CD4-positive, alpha-beta T cell treated with Interleukin-10 for 1 hour (primary cell): ENCODE data around the gene NR2F1-AS1.

Experiments used
- DNase-seq: peaks from one replicate; pipeline ENCODE4 v3.0.0-alpha.2; 2020

NR2F1-AS1 gene

GRCh38 chr5:93589152-93589828 lies 8.3 kb upstream of the NR2F1-AS1 start:
- no peak for DNase-seq

GRCh38 chr5:93588352-93589151 lies 7.5 kb upstream of the NR2F1-AS1 start:
- no peak for DNase-seq

- no peak for DNase-seq
Measured at GRCh38 chr5:93587597-93588351, 6.8 kb upstream of the NR2F1-AS1 start.

GRCh38 chr5:93586736-93587596 lies 5.9 kb upstream of the NR2F1-AS1 start:
- no peak for DNase-seq

- DNase-seq: no peak
Measured at GRCh38 chr5:93585767-93586385, 4.9 kb upstream of the NR2F1-AS1 start.

GRCh38 chr5:93585041-93585766 lies 4.2 kb upstream of the NR2F1-AS1 start:
- DNase-seq: no peak

- DNase-seq: no peak
Measured at GRCh38 chr5:93584596-93585040, 3.6 kb upstream of the NR2F1-AS1 start.

GRCh38 chr5:93583768-93584595 lies 3.0 kb upstream of the NR2F1-AS1 start:
- DNase-seq: peak; percentile 37

- DNase-seq: no peak
Measured at GRCh38 chr5:93583439-93583767, 2.4 kb upstream of the NR2F1-AS1 start.

GRCh38 chr5:93582677-93583438 lies 1.8 kb upstream of the NR2F1-AS1 start, which contains the start of gene NR2F1:
Gene NR2F1, plus strand, starts transcription at chr5:93583222. Its CDS starts 1,802 bp downstream, at chr5:93585024.
- DNase-seq: no peak

- DNase-seq: no peak
Measured at GRCh38 chr5:93582167-93582462, 1.1 kb upstream of the NR2F1-AS1 start.

- no peak for DNase-seq
Measured at GRCh38 chr5:93580063-93580926, 724 bp downstream of the NR2F1-AS1 start.

GRCh38 chr5:93579692-93580062 lies 1.3 kb downstream of the NR2F1-AS1 start:
- no peak for DNase-seq

- DNase-seq: no peak
Measured at GRCh38 chr5:93578813-93579691, 2.0 kb downstream of the NR2F1-AS1 start.

- no peak for DNase-seq
Measured at GRCh38 chr5:93577854-93578812, 2.9 kb downstream of the NR2F1-AS1 start.

GRCh38 chr5:93576994-93577853 lies 3.8 kb downstream of the NR2F1-AS1 start:
- no peak for DNase-seq
